ENCODE measurements around the gene CDK11A.
"Not testable (repeated sequence)": the region's sequence is repeated elsewhere in the genome, so short reads cannot be mapped to it uniquely, and the experiment has no call there.

CDK11A gene

GRCh38 chr1:1703796-1704195 is 20.4 kb downstream of the CDK11A start:
- Histone ChIP-seq H3K27me3 (ENCODE audit: control insufficient read depth, insufficient read depth, low read length) (no peaks in the 10 kb centered on the region), H3K9me3 (ENCODE audit: control insufficient read depth, insufficient read depth, low read length) (no peaks in the 10 kb centered on the region), H3K4me1 (ENCODE audit: control insufficient read depth, insufficient read depth, low read length) (no peaks in the 10 kb centered on the region), H3K36me3 (ENCODE audit: control insufficient read depth, insufficient read depth, low read length) (peaks cover 14% of the 10 kb centered on the region), H3K9ac (ENCODE audit: low read depth, low read length) (no peak overlapping the region), H3K4me3 (ENCODE audit: low read depth, low read length) (no peak overlapping the region)

- H3K9ac ChIP-seq (ENCODE audit: low read depth, low read length); H3K27me3 ChIP-seq (ENCODE audit: control insufficient read depth, insufficient read depth, low read length); H3K9me3 ChIP-seq (ENCODE audit: control insufficient read depth, insufficient read depth, low read length); H3K4me1 ChIP-seq (ENCODE audit: control insufficient read depth, insufficient read depth, low read length); H3K4me3 ChIP-seq (ENCODE audit: low read depth, low read length): not testable (repeated sequence)
- H3K36me3 ChIP-seq (ENCODE audit: control insufficient read depth, insufficient read depth, low read length): peaks cover 14% of the 10 kb centered on the region
Measured at GRCh38 chr1:1702506-1702905, 21.7 kb downstream of the CDK11A start.

DNA sequence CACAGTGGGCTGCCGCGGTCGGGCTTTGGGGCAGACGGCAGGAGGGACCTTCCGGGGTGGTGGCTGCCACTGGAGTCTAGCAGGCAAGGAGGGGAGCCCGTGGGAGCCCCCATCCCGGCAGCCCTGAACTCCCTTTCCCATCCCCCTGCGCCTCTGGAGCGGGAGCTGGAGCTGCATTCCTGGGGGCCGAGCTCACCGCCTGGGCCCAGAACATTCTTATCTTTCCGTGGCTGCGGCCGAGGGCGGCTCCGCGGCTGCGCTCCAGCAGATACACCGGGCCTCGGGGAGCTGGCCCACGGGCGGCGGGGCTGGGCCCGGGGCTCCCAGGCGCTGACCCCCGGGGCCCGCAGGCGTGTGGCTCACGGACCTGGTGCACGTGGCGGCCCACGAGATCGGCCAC is 23.6 kb downstream of the CDK11A start:
- not testable (repeated sequence) for H3K27me3 ChIP-seq (ENCODE audit: control insufficient read depth, insufficient read depth, low read length); H3K4me3 ChIP-seq (ENCODE audit: low read depth, low read length); H3K9ac ChIP-seq (ENCODE audit: low read depth, low read length); H3K4me1 ChIP-seq (ENCODE audit: control insufficient read depth, insufficient read depth, low read length); H3K9me3 ChIP-seq (ENCODE audit: control insufficient read depth, insufficient read depth, low read length)
- peaks cover 11% of the 10 kb centered on the region for H3K36me3 ChIP-seq (ENCODE audit: control insufficient read depth, insufficient read depth, low read length)

DNA sequence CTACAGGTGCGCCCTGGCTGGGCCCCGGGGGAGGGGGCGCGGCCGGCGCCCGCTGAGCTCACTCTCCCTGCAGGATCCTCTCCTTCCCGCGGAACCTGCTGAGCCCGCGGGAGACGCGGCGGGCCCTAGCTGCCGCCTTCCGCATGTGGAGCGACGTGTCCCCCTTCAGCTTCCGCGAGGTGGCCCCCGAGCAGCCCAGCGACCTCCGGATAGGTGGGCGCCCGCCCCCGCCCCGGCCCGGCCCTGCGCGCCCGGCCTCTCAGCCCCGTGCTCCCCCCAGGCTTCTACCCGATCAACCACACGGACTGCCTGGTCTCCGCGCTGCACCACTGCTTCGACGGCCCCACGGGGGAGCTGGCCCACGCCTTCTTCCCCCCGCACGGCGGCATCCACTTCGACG is 24.1 kb downstream of the CDK11A start:
- H3K9me3 ChIP-seq (ENCODE audit: control insufficient read depth, insufficient read depth, low read length); H3K9ac ChIP-seq (ENCODE audit: low read depth, low read length); H3K4me3 ChIP-seq (ENCODE audit: low read depth, low read length); H3K27me3 ChIP-seq (ENCODE audit: control insufficient read depth, insufficient read depth, low read length); H3K4me1 ChIP-seq (ENCODE audit: control insufficient read depth, insufficient read depth, low read length): not testable (repeated sequence)
- H3K36me3 ChIP-seq (ENCODE audit: control insufficient read depth, insufficient read depth, low read length): peaks cover 11% of the 10 kb centered on the region

DNA sequence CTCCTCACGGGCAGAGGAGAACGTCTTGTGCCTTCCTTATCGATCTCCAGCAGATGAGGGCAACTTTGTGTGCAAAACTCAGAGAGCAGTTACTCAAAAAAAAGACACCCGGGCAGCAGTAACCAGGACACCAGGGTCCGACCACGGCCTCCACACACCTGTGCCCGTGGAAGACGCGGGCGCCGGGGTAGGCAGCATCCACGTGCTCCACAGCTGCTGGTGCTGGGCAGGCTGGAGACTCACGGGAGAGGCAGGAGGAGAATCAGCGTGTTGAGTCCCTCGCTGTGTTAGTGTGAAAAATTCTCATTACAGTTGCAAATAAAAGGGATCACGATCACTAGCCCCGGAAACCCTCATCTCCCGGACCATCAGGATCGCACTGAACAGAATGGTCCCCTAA is 25.1 kb downstream of the CDK11A start:
- not testable (repeated sequence) for H3K9ac ChIP-seq (ENCODE audit: low read depth, low read length)

DNA sequence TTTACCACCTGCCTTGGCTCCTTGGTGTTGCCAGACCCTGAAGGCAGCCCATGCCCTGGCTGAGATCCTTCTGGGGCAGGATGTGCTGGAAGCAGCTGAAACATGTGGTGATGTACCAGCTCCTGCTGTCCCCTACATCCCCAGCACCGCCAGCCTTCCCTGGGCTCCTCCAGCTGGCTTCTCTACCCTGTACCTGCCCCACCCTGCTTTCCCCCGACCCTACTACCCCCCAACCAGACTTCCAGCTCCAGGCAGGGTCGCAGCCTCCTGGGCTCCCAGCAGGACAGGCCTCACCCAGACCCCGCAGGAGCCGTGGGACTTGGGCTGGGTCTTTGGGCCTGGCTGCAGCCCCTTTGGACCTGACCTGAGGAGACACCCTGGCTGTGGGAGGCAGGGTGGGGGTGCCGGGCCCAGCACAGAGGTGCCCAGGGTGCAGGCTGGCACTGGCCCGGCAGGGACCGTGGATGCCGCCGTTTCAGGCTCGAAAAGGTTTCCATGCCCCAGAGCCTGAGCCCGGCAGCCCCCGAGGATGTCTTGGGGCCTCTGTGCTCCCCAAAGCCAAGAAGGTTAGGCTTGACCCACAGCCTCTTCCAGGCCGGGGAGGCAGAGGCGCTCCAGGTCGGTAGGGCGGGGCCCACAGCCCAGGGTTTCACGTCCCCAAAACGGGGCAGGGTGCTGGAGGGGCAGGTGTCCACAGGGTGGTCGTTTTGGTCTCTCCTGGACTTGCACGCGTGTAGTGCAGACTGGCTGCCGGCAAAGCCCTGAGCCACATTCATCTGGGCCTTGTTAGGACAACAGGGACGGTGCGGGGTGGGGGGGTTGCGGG is 26.6 kb downstream of the CDK11A start:
- H3K9ac ChIP-seq (ENCODE audit: low read depth, low read length); H3K4me3 ChIP-seq (ENCODE audit: low read depth, low read length); H3K27me3 ChIP-seq (ENCODE audit: control insufficient read depth, insufficient read depth, low read length); H3K4me1 ChIP-seq (ENCODE audit: control insufficient read depth, insufficient read depth, low read length); H3K36me3 ChIP-seq (ENCODE audit: control insufficient read depth, insufficient read depth, low read length); H3K9me3 ChIP-seq (ENCODE audit: control insufficient read depth, insufficient read depth, low read length): not testable (repeated sequence)

More for the DNA sequence above, 25.1 kb downstream of the CDK11A start:
- H3K9me3 ChIP-seq (ENCODE audit: control insufficient read depth, insufficient read depth, low read length); H3K36me3 ChIP-seq (ENCODE audit: control insufficient read depth, insufficient read depth, low read length); H3K4me3 ChIP-seq (ENCODE audit: low read depth, low read length); H3K27me3 ChIP-seq (ENCODE audit: control insufficient read depth, insufficient read depth, low read length); H3K4me1 ChIP-seq (ENCODE audit: control insufficient read depth, insufficient read depth, low read length): not testable (repeated sequence)

DNA sequence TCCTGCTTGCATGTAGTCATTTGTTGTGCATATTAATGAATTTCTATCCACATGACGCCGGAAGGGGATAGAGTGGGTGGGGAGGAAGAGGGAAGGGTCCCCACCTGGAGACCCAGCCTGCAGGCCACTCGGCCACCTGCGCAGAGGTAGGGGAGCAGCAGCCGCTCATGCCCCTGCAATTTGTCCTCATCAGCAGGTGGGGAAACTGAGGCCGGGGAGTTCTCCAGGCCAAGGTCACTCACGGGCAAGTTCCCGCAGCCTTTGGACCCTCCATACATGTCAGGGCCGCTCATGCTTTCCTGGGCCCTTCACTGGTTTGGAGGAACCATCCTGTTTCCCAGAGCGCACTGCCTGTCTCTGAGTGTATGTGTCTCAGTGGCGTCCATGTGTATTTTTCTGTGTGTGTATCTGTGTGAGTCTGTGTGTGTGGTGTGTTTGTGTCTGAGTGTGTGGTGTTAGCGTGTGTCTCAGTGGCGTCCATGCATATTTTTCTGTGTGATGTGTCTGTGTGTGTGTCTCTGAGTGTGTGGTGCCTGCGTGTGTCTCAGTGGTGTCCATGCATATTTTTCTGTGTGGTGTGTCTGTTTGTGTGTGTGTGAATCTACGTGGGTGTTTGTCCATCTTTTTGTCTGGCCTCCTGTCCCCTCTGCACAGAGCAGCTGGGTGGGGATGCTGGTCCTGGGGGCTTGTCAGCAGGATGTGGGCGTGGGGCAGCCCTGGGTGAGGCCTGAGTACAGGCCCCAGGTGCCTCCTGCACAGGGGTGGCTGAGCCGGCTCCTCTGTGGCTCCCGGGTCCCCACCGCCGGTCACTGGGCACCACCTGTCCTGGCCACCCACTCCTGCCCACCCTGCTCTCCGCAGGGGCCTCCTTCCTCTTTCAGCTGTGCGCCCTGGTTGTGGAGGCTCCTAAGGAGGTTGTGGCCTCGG is 27.5 kb downstream of the CDK11A start:
- not testable (repeated sequence) for H3K4me3 ChIP-seq (ENCODE audit: low read depth, low read length); H3K4me1 ChIP-seq (ENCODE audit: control insufficient read depth, insufficient read depth, low read length); H3K9ac ChIP-seq (ENCODE audit: low read depth, low read length); H3K36me3 ChIP-seq (ENCODE audit: control insufficient read depth, insufficient read depth, low read length); H3K27me3 ChIP-seq (ENCODE audit: control insufficient read depth, insufficient read depth, low read length); H3K9me3 ChIP-seq (ENCODE audit: control insufficient read depth, insufficient read depth, low read length)

DNA sequence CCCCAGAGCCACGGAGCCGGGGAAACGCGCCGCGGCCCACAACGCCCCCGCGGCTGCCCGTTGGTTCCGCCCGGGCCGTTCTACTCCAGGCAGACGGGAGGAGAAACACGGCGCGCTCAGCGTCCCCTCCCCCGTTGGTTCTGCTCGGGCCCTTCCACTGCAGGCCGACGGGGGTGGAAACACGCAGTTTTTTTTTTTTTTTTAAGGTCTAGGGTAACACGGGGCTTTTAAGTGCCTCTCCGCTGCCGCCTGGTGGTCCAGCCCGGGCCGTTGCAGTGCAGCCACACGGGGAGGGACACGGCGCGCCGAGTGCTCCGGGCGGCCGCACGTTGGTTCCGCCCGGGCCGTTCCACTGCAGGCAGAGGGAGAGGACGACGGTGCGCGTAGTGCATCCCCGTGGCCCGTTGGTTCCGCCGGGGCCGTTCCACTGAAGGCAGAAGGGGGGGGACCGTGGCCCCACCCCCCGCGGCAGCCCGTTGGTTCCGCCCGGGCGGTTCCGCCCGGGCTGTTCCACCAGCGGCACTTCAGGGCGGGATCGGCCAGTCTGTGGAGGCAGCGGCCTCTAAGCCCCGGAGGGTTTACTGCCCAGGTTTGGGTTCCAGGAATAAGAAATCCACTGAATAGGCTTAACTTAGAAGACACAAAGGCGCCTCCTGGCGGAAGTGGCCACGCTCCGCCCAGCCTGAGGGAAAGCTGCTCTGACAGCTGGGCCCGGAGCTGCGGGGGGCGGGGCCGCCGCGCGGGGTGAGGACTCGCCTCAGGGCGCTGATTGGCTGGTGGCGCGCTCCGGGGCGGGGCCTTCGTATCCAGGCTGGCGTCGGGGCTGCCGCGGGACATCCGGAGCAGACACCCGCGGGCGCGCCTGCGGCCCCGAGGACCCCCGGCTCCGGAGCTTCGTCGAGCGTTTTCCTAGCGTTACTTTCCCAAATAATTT is 31.2 kb downstream of the CDK11A start, which contains the start of gene SLC35E2B:
SLC35E2B (minus strand) TSS at position 82 of the 934 bp plus-strand sequence. CDS start 16,096 bp downstream, outside the sequence.
- Histone ChIP-seq H3K4me3 (ENCODE audit: low read depth, low read length) (peak within 1 kb of the TSS; percentile 39), H3K9ac (ENCODE audit: low read depth, low read length) (peak within 1 kb of the TSS; percentile 47)
- not testable (repeated sequence) for H3K36me3 ChIP-seq (ENCODE audit: control insufficient read depth, insufficient read depth, low read length); H3K4me1 ChIP-seq (ENCODE audit: control insufficient read depth, insufficient read depth, low read length); H3K27me3 ChIP-seq (ENCODE audit: control insufficient read depth, insufficient read depth, low read length); H3K9me3 ChIP-seq (ENCODE audit: control insufficient read depth, insufficient read depth, low read length)

DNA sequence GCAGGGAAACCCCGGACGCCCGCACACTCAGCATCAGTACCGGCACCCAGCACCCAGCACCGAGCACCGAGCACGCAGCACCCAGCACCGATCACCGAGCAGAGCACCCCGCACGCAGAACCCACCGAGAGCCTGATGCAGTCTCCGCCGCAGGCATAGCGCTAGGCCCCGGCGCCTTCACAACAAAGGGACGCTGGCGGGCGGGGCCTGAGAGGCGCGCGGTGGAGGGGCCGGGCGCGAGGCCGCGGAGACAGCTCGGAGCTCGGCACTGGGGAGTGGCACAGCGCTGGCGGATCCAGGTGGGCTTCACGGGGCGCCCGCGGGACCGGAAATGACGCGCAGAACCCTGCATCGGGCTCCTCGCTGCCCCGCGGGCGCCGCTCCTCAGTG is 31.8 kb downstream of the CDK11A start:
- not testable (repeated sequence) for H3K27me3 ChIP-seq (ENCODE audit: control insufficient read depth, insufficient read depth, low read length); H3K9me3 ChIP-seq (ENCODE audit: control insufficient read depth, insufficient read depth, low read length); H3K36me3 ChIP-seq (ENCODE audit: control insufficient read depth, insufficient read depth, low read length); H3K9ac ChIP-seq (ENCODE audit: low read depth, low read length); H3K4me1 ChIP-seq (ENCODE audit: control insufficient read depth, insufficient read depth, low read length)
- peak overlapping the region; percentile 39 for H3K4me3 ChIP-seq (ENCODE audit: low read depth, low read length)

- not testable (repeated sequence) for H3K36me3 ChIP-seq (ENCODE audit: control insufficient read depth, insufficient read depth, low read length); H3K9ac ChIP-seq (ENCODE audit: low read depth, low read length); H3K4me1 ChIP-seq (ENCODE audit: control insufficient read depth, insufficient read depth, low read length); H3K4me3 ChIP-seq (ENCODE audit: low read depth, low read length); H3K9me3 ChIP-seq (ENCODE audit: control insufficient read depth, insufficient read depth, low read length); H3K27me3 ChIP-seq (ENCODE audit: control insufficient read depth, insufficient read depth, low read length)
Measured at GRCh38 chr1:1691443-1691842, 32.7 kb downstream of the CDK11A start.

GRCh38 chr1:1689526-1689925 is 34.6 kb downstream of the CDK11A start:
- not testable (repeated sequence) for H3K4me1 ChIP-seq (ENCODE audit: control insufficient read depth, insufficient read depth, low read length); H3K36me3 ChIP-seq (ENCODE audit: control insufficient read depth, insufficient read depth, low read length); H3K9me3 ChIP-seq (ENCODE audit: control insufficient read depth, insufficient read depth, low read length); H3K9ac ChIP-seq (ENCODE audit: low read depth, low read length); H3K27me3 ChIP-seq (ENCODE audit: control insufficient read depth, insufficient read depth, low read length); H3K4me3 ChIP-seq (ENCODE audit: low read depth, low read length)

Data from iPS-15b (cell line).